Colon (tissue), 2 donors: ENCODE results near the gene GET4.

Experiments used
- FAIRE-seq: peaks from 2 replicates; lab custom pipeline; 2012; peaks lifted over from hg19 to GRCh38; lab: Jason Lieb, UNC
- donor health status: control.
- donor health status: control.

GET4 gene

DNA sequence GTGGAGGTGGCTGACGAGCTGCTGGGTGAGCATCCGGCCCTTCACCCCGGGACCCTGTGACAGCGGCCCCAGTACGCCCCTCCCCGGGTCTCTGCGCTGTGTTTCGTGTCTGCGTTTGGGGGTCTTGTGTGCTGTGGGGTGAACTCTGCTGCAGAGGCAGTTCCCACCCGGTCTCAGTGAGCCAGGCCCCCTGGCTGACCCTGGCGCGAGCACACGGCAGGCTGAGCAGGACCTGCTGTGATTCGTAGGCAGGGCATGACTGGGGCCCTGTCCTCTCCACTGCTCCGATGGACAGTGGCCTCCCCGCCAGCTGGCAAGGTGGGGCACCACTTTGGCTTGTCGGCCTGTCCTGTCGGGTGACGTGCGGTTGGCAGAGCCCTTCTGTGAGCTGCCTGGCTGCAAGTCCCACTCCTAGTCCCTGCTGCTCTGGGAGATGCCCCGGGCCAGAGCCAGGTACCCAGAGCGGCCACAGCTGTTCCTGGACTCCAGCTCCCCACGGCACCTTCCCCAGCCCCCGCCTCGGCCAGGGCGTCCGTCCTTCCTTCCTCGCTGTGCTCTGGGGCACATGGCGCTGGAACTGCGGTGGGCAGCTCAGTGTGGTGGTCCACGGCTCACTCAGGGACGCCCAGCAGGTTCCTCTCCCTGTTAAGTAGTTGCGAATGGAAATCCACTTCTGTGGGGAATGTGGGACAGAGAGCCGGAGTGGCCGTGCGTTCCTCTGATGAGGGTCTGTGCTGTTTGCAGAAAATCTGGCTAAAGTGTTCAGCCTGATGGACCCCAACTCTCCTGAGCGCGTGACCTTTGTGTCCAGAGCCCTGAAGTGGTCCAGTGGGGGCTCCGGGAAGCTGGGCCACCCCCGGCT lies 10.5 kb downstream of the GET4 start:
- no peak for FAIRE-seq

GRCh38 chr7:887488-887820 lies 11.1 kb downstream of the GET4 start:
- FAIRE-seq: no peak

DNA sequence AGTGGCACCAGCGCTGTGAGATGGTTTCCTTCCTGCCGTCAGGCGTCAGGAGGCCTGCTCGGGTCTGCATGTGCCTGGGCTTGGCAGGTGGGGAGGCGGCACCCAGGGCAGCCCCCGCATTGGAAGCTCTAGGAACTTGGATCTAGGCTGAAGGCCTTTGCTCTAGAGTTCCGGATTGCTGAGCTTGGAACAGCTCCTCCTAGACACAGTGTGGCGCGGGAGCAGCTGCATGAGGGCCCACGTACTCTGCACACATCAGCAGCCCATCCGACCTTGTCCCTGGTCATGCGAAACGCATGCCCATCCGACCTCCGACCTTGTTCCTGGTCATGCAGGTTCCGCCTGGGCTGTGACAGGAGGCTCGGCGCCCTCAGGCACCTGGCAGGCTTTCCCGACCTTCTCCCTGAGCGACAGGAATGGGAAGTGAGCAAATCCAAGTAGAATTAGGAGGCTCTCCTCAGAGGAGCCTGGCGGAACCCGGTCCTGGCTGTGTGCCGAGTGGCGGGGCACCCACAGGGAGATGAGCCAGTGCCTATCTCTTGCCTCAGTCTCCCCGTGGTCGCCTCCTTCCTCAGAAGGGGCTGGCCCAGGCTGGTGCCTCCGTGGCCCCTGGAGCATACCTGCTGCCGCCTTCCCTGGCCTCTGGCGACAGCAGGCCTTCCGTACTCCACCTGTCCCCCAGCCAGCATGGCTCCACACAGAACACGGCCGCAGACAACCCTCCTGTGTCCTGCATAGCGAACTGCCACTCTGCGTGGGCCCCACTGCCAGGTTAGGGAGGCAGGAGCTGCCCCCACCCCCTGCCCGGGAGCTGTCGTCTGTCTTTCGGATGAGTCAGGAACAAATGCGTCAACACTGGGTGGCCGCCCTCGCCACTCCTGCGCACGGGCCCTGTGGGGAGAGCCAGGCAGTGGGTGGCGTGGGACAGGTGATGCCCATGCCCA lies 12.0 kb downstream of the GET4 start:
- FAIRE-seq: no peak

DNA sequence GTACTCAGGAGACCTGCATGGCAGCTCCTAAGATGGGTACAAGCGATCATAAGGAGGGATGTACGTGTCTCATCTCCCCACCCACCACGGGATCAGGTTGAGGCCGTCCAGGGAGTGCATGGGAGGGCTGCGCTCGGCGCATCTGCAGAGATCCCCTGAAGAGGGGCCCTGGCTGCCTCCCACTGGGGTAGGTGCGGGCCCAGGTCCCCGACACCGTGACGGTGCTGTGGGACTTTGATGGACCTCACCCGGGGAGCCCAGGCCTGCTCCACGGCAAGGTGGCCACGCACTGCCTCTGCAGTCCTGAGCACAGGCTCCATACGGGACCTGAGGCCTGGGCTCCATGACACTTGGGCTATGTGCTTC lies 12.7 kb downstream of the GET4 start:
- no peak for FAIRE-seq

- no peak for FAIRE-seq
These were observed 13.0 kb downstream of the GET4 start for GRCh38 chr7:889391-889790.

- FAIRE-seq: no peak
These were observed 14.5 kb downstream of the GET4 start for GRCh38 chr7:890868-891267.

GRCh38 chr7:891291-891690 lies 14.9 kb downstream of the GET4 start:
- no peak for FAIRE-seq

DNA sequence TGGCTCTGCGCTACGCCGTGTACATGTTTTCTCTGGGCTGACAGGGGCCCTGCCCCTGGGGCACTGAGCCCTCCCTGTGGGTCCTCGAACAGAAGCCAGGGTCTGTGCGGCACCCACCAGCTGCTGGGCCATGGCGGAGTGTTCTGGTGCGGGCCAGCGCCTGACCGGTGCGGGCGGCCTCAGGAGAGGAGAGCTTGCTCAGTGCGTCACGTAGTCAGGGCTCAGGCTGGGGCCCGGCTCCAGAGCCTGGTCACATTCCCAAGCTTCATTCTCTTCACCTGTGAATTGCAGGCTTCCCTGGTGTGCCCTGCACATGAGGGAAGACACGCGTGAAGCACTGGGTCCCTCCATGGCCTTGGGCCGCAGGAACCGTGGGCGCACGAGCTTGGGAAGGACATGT lies 15.5 kb downstream of the GET4 start:
- no peak for FAIRE-seq

- FAIRE-seq: no peak
These were observed 16.6 kb downstream of the GET4 start for GRCh38 chr7:892648-893593.

GRCh38 chr7:893686-894085 lies 17.3 kb downstream of the GET4 start:
- no peak for FAIRE-seq

DNA sequence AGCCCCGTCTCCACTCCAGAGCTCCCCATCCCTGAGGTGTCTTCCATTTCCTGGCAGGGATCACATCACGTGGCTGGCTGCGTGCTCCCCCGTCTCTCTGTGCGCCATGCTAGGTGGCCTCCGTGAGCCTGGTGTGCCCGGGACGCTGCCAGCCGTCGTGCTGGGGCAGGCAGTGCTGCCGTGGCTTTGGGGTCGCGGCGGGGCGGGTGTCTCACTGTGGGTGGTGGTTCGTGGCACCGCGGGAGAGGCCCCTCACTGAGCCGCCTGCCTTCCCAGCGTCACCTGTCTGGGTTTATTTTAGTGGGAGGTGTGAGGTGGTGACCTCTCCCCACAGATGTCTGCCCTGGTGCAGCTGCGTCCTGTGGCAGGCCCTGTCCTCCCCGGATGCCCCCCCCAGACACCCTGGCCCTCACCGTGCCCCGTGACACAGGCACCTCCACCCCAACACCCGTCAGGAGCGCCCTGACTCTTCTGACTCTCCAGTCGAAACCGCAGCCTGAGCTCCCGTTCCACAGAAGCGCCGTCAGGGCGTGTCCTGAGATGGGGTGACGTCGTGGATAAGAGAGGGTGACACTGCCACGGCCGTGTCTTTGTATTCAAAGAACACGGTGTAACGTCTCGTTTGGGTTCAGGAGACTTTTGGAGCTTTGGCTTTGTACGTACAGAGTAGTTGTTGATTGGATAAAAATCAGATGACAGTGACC lies 18.0 kb downstream of the GET4 start:
- FAIRE-seq: no peak

DNA sequence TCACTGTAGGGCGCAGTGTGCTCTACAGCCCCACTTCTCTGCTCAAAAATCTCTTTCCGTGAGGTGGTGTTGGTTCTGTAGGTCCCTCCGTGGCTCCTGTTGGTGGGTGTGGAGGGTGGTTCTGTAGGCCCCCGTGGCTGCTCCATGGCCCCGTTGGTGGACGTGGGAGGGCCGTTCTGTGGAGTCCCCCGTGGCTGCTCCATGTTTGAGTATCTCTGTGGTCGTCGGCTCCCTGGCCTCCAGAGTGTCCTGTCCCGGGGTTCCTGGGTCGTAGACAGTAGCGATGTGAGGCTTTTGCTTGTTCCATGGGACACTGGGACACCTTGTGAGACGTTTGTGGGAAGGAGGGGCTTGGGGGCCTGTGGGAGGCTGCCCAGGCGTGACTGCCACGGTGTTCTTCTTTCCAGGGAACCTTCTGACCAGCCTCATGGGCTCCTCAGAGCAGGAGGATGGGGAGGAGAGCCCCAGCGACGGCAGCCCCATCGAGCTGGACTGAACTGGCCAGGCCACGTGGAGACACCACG lies 18.6 kb downstream of the GET4 start:
- FAIRE-seq: no peak

GRCh38 chr7:895451-896052 lies 19.2 kb downstream of the GET4 start:
- no peak for FAIRE-seq

DNA sequence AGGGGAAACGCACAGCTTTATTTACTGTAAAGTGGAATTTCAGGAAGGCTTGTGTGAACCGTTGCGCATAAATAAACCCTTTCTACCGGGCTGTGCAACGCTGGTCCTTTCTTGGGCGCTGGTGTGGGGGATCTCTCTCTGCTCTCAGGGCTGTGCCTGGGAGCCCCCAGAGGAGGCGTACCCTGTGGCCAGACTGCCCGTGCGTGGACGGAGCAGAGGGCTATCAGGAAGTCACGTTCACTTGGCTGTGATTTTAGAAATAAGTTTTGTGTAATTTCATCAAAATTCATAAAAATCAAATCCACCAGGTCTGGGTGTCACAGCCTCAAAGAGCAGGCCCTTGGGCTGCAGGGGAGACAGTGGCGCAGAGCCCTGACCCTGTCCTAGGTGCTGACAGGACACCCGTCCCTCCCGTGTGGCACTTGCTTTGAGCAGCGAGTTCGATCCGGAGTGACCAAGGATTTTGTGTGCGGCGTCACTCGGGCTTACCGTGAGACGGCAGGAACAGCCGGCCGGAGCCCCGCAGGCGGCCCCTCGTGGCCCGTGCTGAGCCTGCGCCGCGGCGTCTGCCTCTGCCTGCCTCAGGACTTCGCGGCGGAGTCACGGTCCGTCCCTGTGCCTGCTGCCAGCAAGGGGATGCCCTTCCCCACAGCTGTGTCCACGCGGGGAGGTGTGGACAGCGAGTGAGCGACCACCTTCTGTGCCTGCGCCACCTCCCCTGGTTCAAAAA lies 20.2 kb downstream of the GET4 start:
- no peak for FAIRE-seq

- no peak for FAIRE-seq
These were observed 20.7 kb downstream of the GET4 start for GRCh38 chr7:897086-897485.

DNA sequence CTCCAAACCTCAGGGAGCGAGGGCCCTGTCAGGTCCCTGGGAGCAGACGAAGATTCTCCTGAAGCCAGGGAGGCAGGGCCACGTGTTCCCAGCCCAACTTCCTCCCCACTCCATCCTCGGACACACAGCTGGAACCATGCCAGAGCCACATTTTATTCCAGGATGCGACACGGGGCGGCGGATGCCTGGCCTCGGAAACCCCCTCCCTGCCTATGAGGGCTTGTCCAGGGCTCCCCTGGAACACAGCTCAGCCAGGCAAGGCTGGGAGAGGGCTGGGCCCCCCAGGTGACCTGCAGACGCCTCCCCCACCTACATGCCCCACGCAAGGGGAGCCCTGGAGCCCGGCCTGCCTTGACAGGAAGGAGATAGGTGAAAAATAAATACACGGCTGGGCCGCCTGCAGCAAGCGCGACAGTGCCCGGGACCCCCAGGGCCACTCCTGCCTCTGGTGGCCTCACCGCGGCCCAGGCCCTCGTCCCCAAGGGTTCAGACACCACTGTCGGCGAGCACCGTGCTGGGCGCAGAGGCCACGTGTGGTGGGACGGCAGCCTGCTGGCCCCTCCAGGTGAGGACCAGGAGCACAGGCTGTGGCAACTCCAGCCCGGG lies 21.5 kb downstream of the GET4 start:
- FAIRE-seq: no peak

DNA sequence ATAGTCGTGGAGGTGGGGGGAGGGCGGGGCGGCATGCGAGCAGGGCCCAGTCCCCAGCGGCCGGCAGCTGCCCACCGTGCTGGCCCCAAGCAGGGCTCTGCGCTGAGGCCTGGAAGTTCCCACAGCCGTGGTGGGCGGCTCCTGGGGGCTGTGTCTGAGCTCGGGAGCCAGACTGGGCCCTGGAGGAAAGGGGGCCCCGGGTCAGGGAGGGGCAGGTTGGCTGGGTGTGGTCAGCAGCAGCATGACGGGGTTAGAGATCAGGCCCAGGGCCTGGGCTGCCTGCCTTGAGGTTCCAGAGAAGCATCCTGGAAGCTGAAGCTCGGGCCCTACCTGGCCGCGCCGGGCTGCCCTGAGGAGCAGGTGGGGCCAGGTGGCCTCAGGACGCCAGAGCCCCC lies 22.1 kb downstream of the GET4 start:
- FAIRE-seq: no peak

DNA sequence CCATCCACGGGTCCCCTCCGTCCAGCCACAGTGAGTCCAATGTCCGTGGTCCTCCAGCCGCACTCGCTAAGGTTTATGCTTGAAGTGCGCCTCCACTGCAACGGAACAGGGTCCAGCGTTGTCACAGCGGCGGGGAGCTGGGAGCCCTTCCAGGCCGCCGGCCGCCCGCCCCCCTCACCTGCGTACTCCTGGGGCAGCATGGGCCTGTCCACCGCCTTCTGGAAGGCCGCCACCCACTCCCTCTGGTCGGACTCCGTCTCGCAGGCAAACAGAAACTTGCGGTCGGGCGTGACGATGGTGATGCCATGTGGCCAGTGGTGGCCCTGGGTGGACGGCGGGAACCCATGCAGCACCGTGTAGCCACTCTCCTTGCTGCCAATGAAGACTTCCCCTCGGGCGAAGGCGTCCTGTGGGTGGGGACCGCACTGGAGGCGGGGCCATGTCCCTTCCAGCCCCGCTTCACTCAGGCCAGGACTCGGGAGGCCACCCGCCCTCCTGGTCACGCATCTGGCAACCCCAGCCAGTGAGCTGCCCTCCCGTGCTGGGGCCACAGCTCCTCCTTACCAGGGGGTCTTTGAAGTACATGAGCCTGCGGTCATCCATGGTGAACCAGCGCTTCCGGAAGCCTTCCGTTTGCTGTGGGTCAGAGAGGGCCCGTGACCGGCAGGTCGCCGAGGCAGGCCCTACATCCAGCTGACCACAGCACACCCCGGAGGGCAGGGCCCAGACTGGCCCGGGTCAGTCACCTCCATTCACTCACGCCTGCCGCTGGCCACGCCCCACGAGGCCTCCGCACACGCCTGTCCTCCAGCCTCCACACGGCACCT lies 22.7 kb downstream of the GET4 start:
- no peak for FAIRE-seq

DNA sequence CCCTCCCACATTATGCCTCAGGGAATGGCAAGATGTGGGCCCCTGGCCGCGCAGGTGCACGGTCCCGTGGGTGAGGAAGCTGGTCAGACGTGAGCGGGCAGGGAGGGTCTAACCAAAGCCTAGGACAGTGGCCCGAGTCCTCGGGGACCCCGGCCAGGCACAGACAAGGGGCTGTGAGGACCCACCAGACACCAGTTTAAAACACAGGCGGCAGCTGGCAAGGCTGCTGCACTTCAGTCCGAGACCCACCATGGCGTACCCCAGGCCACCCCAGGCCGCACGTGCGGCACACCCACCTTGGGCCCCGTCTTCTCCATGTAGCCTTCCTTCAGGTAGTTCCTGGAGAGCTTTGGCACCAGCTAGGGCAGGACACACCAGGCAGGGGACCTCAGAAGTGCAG lies 23.5 kb downstream of the GET4 start:
- FAIRE-seq: no peak
